HG02642 (cell line): ENCODE results near the gene HOXD10.

Source experiments
- ATAC-seq: cut with Tn5 transposase; IDR thresholded peaks from one replicate; pipeline ENCODE4 v1.9.1; 2021; ENCODE audit warnings: mild to moderate bottlenecking; ENCODE audit not compliant: unreplicated experiment, poor library complexity

Gene HOXD10

GRCh38 chr2:176094349-176094748, 22.2 kb upstream of the HOXD10 start:
- no peak for ATAC-seq

GRCh38 chr2:176095421-176095820, 21.2 kb upstream of the HOXD10 start:
- no peak for ATAC-seq

GRCh38 chr2:176096243-176096985, 20.2 kb upstream of the HOXD10 start:
- ATAC-seq = no peak

- peak; percentile 82 for ATAC-seq
Observed at GRCh38 chr2:176096986-176097819, 19.4 kb upstream of the HOXD10 start.

GRCh38 chr2:176097820-176098365, 18.7 kb upstream of the HOXD10 start:
- ATAC-seq = no peak

DNA sequence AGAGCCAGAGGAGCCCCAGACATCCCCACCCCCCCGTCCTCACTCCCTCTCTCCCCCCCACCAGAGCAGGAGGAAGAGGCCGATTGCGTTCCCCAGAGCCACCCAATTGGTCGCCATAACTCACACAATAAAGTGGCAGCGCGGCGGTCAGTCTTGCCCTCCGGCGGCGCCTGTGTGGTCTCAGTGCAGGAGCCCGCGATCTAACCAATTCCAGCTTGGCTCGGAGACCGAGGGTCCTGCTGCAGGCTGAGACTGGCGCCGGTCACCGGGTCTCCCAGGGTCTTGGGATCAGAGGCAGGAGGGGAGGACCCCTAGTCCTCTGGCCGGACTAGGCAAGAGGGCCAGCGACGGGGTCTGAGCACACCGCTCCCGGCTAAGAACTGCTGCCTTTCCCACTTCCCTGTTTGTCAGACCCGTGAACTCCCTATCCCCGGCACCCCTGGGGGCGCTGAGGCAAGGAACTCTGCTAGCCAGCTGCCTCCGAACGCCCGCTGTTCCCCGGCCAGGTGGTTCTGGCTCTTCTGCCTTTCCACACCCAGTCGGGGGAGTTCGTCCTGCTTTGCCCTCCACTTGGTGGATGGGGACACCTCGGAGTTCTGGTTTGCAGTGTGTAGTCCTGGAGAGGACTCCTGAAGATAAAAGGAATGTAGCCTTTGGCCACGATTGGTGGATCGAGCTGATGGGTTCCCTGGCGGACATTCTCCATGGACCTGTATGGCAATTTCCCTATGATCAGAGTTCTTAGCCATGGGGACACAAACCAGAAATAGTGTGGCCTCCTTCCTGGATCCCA, 18.0 kb upstream of the HOXD10 start:
- ATAC-seq = no peak

- ATAC-seq = no peak
Observed at GRCh38 chr2:176099159-176099727, 17.3 kb upstream of the HOXD10 start.

DNA sequence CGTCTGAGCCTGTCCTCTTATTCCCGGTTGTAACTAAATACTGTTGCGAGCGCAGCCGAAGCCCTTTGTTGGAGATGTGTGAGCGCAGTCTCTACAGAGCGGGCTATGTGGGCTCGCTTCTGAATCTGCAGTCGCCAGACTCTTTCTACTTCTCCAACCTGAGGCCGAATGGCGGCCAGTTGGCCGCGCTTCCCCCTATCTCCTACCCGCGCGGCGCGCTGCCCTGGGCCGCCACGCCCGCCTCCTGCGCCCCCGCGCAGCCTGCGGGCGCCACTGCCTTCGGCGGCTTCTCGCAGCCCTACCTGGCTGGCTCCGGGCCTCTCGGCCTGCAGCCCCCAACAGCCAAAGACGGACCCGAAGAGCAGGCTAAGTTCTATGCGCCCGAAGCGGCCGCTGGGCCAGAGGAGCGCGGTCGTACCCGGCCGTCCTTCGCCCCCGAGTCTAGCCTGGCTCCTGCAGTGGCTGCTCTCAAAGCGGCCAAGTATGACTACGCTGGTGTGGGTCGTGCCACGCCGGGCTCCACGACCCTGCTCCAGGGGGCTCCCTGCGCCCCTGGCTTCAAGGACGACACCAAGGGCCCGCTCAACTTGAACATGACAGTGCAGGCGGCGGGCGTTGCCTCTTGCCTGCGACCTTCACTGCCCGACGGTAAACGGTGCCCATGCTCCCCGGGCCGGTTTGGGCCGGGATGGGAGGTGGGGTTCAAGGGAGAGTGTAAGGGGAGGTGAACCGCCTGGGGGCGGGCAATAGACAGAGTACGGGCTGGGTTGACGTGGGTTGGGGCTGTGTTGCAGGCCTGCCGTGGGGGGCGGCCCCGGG, 16.6 kb upstream of the HOXD10 start, which contains the start of gene HOXD12:
Gene HOXD12 (plus strand): TSS at position 68 of the 819 bp plus-strand sequence. CDS start 7 bp downstream, at position 75.
- ATAC-seq = no peak

- no peak for ATAC-seq
Observed at GRCh38 chr2:176100547-176101140, 15.9 kb upstream of the HOXD10 start.

GRCh38 chr2:176101216-176101830, 15.3 kb upstream of the HOXD10 start:
- ATAC-seq = no peak

DNA sequence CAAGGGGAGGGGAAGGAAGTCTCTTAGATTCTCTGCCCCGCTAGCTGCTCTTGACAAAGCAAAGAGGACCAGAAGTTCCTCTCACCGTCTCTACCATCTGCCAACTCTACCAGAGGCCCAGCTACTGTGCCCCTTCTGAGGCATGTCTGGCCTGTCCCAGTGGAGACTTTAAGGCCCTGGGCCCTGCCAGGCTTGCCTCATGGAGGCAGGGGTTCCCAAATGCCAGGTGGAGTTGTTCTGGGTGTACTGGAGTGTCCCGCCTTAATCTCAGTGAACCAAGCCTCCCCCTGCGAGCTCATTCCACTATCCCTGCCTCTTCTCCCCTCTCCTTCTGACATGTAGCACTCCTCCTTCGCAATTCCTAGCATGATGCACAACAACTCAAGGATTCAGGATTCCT, 14.7 kb upstream of the HOXD10 start:
- no peak for ATAC-seq

DNA sequence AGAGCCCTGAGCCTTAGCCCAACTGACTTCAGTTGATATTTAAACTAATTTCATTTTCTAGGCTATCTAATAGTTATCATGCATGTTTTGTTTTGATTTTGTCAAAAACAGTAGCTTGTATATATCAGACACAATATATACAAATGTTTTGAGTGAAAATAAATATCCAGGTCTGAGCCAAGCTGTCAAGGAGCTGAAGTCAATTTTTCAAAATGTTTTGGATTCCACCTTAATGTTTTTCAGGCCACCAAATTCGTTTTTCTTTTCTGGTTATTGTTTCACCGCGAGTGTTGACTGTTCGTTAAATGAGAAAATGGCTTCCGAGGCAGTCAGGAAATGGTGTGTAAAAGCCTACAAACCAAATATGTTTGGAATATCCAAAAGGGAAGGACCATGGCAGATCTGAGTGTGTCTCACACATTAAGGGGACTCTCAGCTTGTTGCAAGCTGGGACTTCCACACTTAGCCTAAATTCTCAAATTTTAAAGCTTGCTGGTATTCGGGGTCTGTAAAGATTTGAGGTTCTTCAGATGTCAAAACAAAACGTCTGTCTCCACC, 14.2 kb upstream of the HOXD10 start:
- ATAC-seq = no peak

GRCh38 chr2:176103194-176103593, 13.4 kb upstream of the HOXD10 start:
- ATAC-seq = no peak

DNA sequence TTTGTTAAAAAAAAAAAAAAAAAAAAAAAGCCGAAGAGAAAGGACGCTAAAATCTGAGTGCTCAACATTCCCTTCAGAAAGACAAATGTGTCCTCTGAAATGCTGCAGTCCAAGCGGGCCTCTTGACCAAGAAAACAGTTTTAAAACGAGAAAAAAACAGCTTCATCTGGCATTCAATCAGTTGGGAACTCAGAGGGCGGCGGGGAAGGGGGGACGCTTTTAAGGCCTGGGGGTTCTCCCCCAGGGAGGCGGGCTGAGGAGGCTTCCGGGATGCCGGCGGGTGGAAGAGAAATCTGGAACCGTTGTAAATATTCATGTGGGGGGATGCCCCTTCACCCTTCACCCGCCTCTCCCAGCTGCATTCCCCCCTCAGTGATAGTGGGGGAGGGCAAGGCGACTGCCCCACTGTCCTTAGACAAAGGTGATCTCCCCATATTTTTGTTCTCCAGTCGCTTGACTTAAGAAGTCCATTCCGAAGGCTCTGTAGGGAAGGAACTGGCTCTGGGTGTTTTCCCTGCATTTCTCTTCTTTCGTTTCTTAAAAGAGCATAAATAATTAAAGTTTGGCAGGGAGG, 12.7 kb upstream of the HOXD10 start:
- ATAC-seq = no peak

- ATAC-seq = no peak
Observed at GRCh38 chr2:176104316-176105077, 12.1 kb upstream of the HOXD10 start.

DNA sequence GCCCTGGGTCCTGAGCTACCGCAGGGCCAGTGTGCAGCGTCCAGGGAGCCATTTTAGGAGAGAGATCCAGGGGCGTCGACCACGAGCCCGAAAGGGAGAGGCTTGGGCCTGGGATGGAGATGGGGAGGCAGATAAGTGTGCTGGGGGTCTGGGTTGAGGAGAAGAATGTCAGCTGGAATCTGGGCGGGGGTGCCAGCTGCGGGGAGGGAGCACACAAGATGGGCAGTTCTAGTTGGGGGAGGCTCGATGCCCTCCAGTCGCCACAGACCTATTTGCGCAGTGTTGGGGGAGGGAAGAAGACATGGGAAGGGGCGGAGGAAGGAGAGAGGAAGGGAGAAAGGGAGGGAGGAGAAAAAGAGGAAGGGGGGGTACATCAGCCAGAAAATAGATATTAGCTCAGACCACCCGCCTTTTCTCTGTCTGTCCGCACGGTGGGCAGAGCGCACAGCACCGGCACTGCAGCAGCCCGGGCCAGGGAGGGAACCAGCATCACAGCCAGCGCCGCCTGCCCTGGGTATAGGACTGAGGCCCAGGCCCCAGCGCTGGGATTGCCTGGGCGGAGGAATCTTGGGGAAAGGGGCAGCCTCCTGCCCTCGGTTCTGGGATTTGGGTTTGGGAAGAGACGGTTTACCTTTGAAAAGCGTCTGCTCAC, 11.4 kb upstream of the HOXD10 start:
- ATAC-seq = no peak
